Lung (tissue), 12 donors: ENCODE measurements around the gene DPCD. TPM values are rescaled to one million over a fixed set of nuclear protein-coding genes. Genes with fewer than 3 reads are reported as not detected.
A peak's percentile ranks its signal among the peaks of the same experiment; 100 is the strongest.

Experiments used
- ATAC-seq: fragments of 200-7000 bp; cut with Tn5 transposase; one replicate; pipeline ENCODE4 v1.9.1; 2020; ENCODE audit warnings: moderate number of reproducible peaks; ENCODE audit not compliant: insufficient read depth, low FRiP score
- DNase-seq, 3 donors: peaks; one replicate each; pipeline ENCODE4 v3.0.0-alpha.2; 2013 to 2017
- H3K27ac ChIP-seq, 2 donors: one replicate each; pipeline ENCODE4 v1.5.1; 2013; ENCODE audit warnings: mild to moderate bottlenecking in 2 of 2, moderate library complexity in 2 of 2, control low read depth in 1 of 2, inconsistent platforms in 1 of 2, low read depth in 1 of 2, low read length in 1 of 2
- H3K27me3 ChIP-seq, 3 donors: one replicate each; pipeline ENCODE4 v1.5.1; 2013; ENCODE audit warnings: low read length in 2 of 3; ENCODE audit not compliant: control insufficient read depth in 3 of 3, insufficient read depth in 3 of 3
- H3K36me3 ChIP-seq, 4 donors: one replicate each; pipeline ENCODE4 v1.5.1; 2013; ENCODE audit warnings: low read length in 4 of 4, mild to moderate bottlenecking in 1 of 4, moderate library complexity in 1 of 4; ENCODE audit not compliant: control insufficient read depth in 4 of 4, insufficient read depth in 4 of 4
- H3K4me1 ChIP-seq, 5 donors: one replicate each; pipeline ENCODE4 v1.5.1; 2013; ENCODE audit warnings: low read length in 5 of 5, mild to moderate bottlenecking in 2 of 5, moderate library complexity in 1 of 5; ENCODE audit not compliant: control insufficient read depth in 5 of 5, insufficient read depth in 5 of 5
- H3K4me3 ChIP-seq: one replicate; pipeline ENCODE4 v1.5.1; 2013; ENCODE audit warnings: mild to moderate bottlenecking, control low read depth, moderate library complexity
- H3K9ac ChIP-seq, 2 donors: one replicate each; pipeline ENCODE4 v1.5.1; 2013; ENCODE audit warnings: low read length in 2 of 2, control low read depth in 1 of 2; ENCODE audit not compliant: insufficient read depth in 1 of 2
- H3K9me3 ChIP-seq, 4 donors: one replicate each; pipeline ENCODE4 v1.5.1; 2013; ENCODE audit warnings: low read length in 3 of 4, mild to moderate bottlenecking in 1 of 4, moderate library complexity in 1 of 4; ENCODE audit not compliant: control insufficient read depth in 4 of 4, insufficient read depth in 3 of 4
- CTCF ChIP-seq: IDR thresholded peaks from 2 replicates; pipeline ENCODE4 v1.5.1; 2012; ENCODE audit warnings: mild to moderate bottlenecking; ENCODE audit errors: control extremely low read depth, extremely low read depth
- WGBS, 2 donors: extraction: QIAGEN DNeasy Blood & Tissue Kit; methylation state at CpG; one replicate each; pipeline ENCODE4 v1.1.7; 2013; 5-methylcytosine and 5-hydroxymethylcytosine counted together
- polyA plus RNA-seq, 2 donors: library from polyadenylated mRNA; stranded (reverse); fragments of 200-250 nt; gene quantifications; one replicate each; pipeline ENCODE4 v1.2.1, GENCODE V29; 2013
- total RNA-seq, 2 donors: library from RNA; depleted of rRNA in 1 of 2; stranded (reverse); fragments of >200 nt in 1 of 2; gene quantifications; one replicate each; pipeline ENCODE4 v1.2.1, GENCODE V29; 2014 to 2021
- donor health status: control.
- donor health status: control.
- donor health status: Bipolar disorder and iron deficiency.
- donor health status: healthy.
- donor health status: DM: yes; HTN: yes; CAD: no.

DPCD gene
- total and polyA plus RNA-seq, 4 donors = 24.1 to 31.8 (median 25.9) TPM

GRCh38 chr10:101565936-101566332 is 22.2 kb upstream of the DPCD start:
- no peaks in the 10 kb centered on the region for H3K36me3 ChIP-seq
- WGBS, 2 donors = 67 to 76% methylated on average over 8 of the region's 8 CpGs
- peaks cover 0 to 49% (median 17%) of the 10 kb centered on the region in 3 donors for H3K27me3 ChIP-seq
- no peak overlapping the region for H3K4me3 ChIP-seq
- no peak overlapping the region for H3K9ac ChIP-seq
- H3K4me1 ChIP-seq = peaks cover 0 to 11% (median 0%) of the 10 kb centered on the region in 5 donors
- peaks cover 0 to 2% (median 0%) of the 10 kb centered on the region in 4 donors for H3K9me3 ChIP-seq
- DNase-seq (no peak), ATAC-seq (no peak)
- no peak for TF ChIP-seq CTCF
- H3K27ac ChIP-seq = no peak overlapping the region

GRCh38 chr10:101566333-101567164 is 21.6 kb upstream of the DPCD start:
- 13% methylated on average over 59 of the region's 59 CpGs for WGBS, 2 donors
- ATAC-seq = no peak
- Histone ChIP-seq H3K9me3 (peaks cover 0 to 2% (median 0%) of the 10 kb centered on the region in 4 donors), H3K36me3 (no peaks in the 10 kb centered on the region), H3K27ac (no peak overlapping the region), H3K4me1 (peaks cover 0 to 12% (median 0%) of the 10 kb centered on the region in 5 donors), H3K27me3 (peaks cover 0 to 53% (median 18%) of the 10 kb centered on the region in 3 donors), H3K9ac (no peak overlapping the region), H3K4me3 (no peak overlapping the region)
- no peak for TF ChIP-seq CTCF
- peak; percentile 33 to 53 (median 50) for DNase-seq

- H3K27ac ChIP-seq = no peak overlapping the region
- H3K36me3 ChIP-seq = no peaks in the 10 kb centered on the region
- DNase-seq (no peak), ATAC-seq (no peak)
- no peak for TF ChIP-seq CTCF
- H3K4me1 ChIP-seq = peaks cover 0 to 12% (median 0%) of the 10 kb centered on the region in 5 donors
- peaks cover 0 to 2% (median 0%) of the 10 kb centered on the region in 4 donors for H3K9me3 ChIP-seq
- WGBS, 2 donors = 61 to 62% methylated on average over 7 of the region's 7 CpGs
- H3K27me3 ChIP-seq = peaks cover 0 to 53% (median 19%) of the 10 kb centered on the region in 3 donors
- H3K4me3 ChIP-seq = no peak overlapping the region
- no peak overlapping the region for H3K9ac ChIP-seq
Observed at GRCh38 chr10:101567165-101568006, 20.7 kb upstream of the DPCD start.
